ENCODE results near the gene ATXN10.

The ATXN10 gene

GRCh38 chr22:45867906-45868555 lies 196.4 kb downstream of the ATXN10 start:
- Histone ChIP-seq H3K4me2 (ENCODE audit: low read length) (no peak overlapping the region), H3K79me2 (ENCODE audit: control insufficient read depth, low read length) (no peaks in the 10 kb centered on the region), H3K27ac (ENCODE audit: low read depth, low read length) (no peak overlapping the region), H3K36me3 (ENCODE audit: control insufficient read depth, low read length) (no peaks in the 10 kb centered on the region), H3K27me3 (ENCODE audit: control insufficient read depth, low read length) (no peaks in the 10 kb centered on the region), H3K9me2 (replicated peaks; ENCODE audit: control insufficient read depth, low read length) (no peaks in the 10 kb centered on the region), H4K20me1 (ENCODE audit: control insufficient read depth, insufficient read depth, low read depth, low read length) (no peaks in the 10 kb centered on the region), H3F3A (ENCODE audit: control insufficient read depth, insufficient read depth) (no peaks in the 10 kb centered on the region; the same call in 1 of the 2 replicates), H3K4me1 (ENCODE audit: control insufficient read depth, low read length) (peaks cover 3% of the 10 kb centered on the region; the same call in 1 of the 2 replicates), H3K9me3 (ENCODE audit: control insufficient read depth, insufficient read depth, low read length) (no peaks in the 10 kb centered on the region), H3K4me3 (ENCODE audit: low read length) (no peak overlapping the region)
- no peak for TF ChIP-seq EZH2phosphoT487 (IDR thresholded peaks at IDR 0.05; ENCODE audit: borderline replicate concordance, low read length)
- TF ChIP-seq CTCF (IDR thresholded peaks at IDR 0.05; ENCODE audit: low read depth, low read length, poor library complexity, severe bottlenecking) = no peak

GRCh38 chr22:45868571-45869339 lies 197.1 kb downstream of the ATXN10 start:
- Histone ChIP-seq H3K27ac (ENCODE audit: low read depth, low read length) (no peak overlapping the region), H3F3A (ENCODE audit: control insufficient read depth, insufficient read depth) (no peaks in the 10 kb centered on the region; the same call in 1 of the 2 replicates), H3K36me3 (ENCODE audit: control insufficient read depth, low read length) (no peaks in the 10 kb centered on the region), H4K20me1 (ENCODE audit: control insufficient read depth, insufficient read depth, low read depth, low read length) (no peaks in the 10 kb centered on the region), H3K4me1 (ENCODE audit: control insufficient read depth, low read length) (peaks cover 3% of the 10 kb centered on the region; the same call in 1 of the 2 replicates), H3K4me3 (ENCODE audit: low read length) (no peak overlapping the region), H3K4me2 (ENCODE audit: low read length) (no peak overlapping the region), H3K27me3 (ENCODE audit: control insufficient read depth, low read length) (no peaks in the 10 kb centered on the region), H3K9me3 (ENCODE audit: control insufficient read depth, insufficient read depth, low read length) (no peaks in the 10 kb centered on the region), H3K9me2 (replicated peaks; ENCODE audit: control insufficient read depth, low read length) (no peaks in the 10 kb centered on the region), H3K79me2 (ENCODE audit: control insufficient read depth, low read length) (no peaks in the 10 kb centered on the region)
- TF ChIP-seq CTCF (IDR thresholded peaks at IDR 0.05; ENCODE audit: low read depth, low read length, poor library complexity, severe bottlenecking) (no peak), EZH2phosphoT487 (IDR thresholded peaks at IDR 0.05; ENCODE audit: borderline replicate concordance, low read length) (no peak)

- Histone ChIP-seq H3K4me2 (ENCODE audit: low read length) (no peak overlapping the region), H3K36me3 (ENCODE audit: control insufficient read depth, low read length) (no peaks in the 10 kb centered on the region), H3K4me1 (ENCODE audit: control insufficient read depth, low read length) (no peaks in the 10 kb centered on the region), H3K27ac (ENCODE audit: low read depth, low read length) (no peak overlapping the region), H4K20me1 (ENCODE audit: control insufficient read depth, insufficient read depth, low read depth, low read length) (no peaks in the 10 kb centered on the region), H3F3A (ENCODE audit: control insufficient read depth, insufficient read depth) (no peaks in the 10 kb centered on the region; the same call in 1 of the 2 replicates), H3K27me3 (ENCODE audit: control insufficient read depth, low read length) (no peaks in the 10 kb centered on the region), H3K79me2 (ENCODE audit: control insufficient read depth, low read length) (no peaks in the 10 kb centered on the region), H3K9me3 (ENCODE audit: control insufficient read depth, insufficient read depth, low read length) (no peaks in the 10 kb centered on the region), H3K4me3 (ENCODE audit: low read length) (no peak overlapping the region), H3K9me2 (replicated peaks; ENCODE audit: control insufficient read depth, low read length) (no peaks in the 10 kb centered on the region)
- TF ChIP-seq EZH2phosphoT487 (IDR thresholded peaks at IDR 0.05; ENCODE audit: borderline replicate concordance, low read length) = no peak
- no peak for TF ChIP-seq CTCF (IDR thresholded peaks at IDR 0.05; ENCODE audit: low read depth, low read length, poor library complexity, severe bottlenecking)
Measured at GRCh38 chr22:45869340-45869847, 197.8 kb downstream of the ATXN10 start.

Measured in DOHH2 (cell line).